HepG2 (cell line): ENCODE data around the gene RBX1. TPM values are rescaled to one million over a fixed set of nuclear protein-coding genes. Genes with fewer than 3 reads are reported as not detected.

ENCODE experiments used
- ATRX ChIP-seq: sonication (generic); formaldehyde crosslinking; IDR thresholded peaks from 2 replicates; pipeline ENCODE4 v1.4.0; 2020; ENCODE audit warnings: missing genetic modification reagents, borderline replicate concordance
- ELF1 ChIP-seq: sonication (generic); formaldehyde crosslinking; IDR thresholded peaks from 2 replicates; pipeline ENCODE4 v1.4.0; 2020; ENCODE audit warnings: missing genetic modification reagents
- HHEX ChIP-seq: IDR thresholded peaks from 2 replicates; pipeline ENCODE4 v1.6.1; 2016; ENCODE audit warnings: control low read depth
- JUND ChIP-seq: sonication (generic); formaldehyde crosslinking; IDR thresholded peaks from 2 replicates; pipeline ENCODE4 v1.8.0; 2022; ENCODE audit warnings: mild to moderate bottlenecking, missing genetic modification reagents
- MTF1 ChIP-seq: sonication (generic); formaldehyde crosslinking; IDR thresholded peaks from 2 replicates; pipeline ENCODE4 v1.5.0; 2020; ENCODE audit warnings: missing genetic modification reagents
- MXD1 ChIP-seq: sonication (generic); formaldehyde crosslinking; IDR thresholded peaks from 2 replicates; pipeline ENCODE4 v1.4.0; 2020; ENCODE audit warnings: mild to moderate bottlenecking, missing genetic modification reagents
- NONO ChIP-seq, 2 experiments: fragments of 450-650 bp in 1 of 2; sonication (generic) in 1 of 2; formaldehyde crosslinking in 1 of 2; IDR thresholded peaks in 1 of 2; conservative IDR thresholded peaks in 1 of 2; 2 replicates each; pipeline versions ENCODE4 v1.6.1 to v1.8.0; 2017 to 2022; ENCODE audit warnings: mild to moderate bottlenecking in 1 of 2, missing genetic modification reagents in 1 of 2, moderate library complexity in 1 of 2
- NR0B2 ChIP-seq: sonication (generic); formaldehyde crosslinking; IDR thresholded peaks from 2 replicates; pipeline ENCODE4 v1.4.0; 2020; ENCODE audit warnings: mild to moderate bottlenecking, missing genetic modification reagents
- PAXIP1 ChIP-seq: sonication (generic); formaldehyde crosslinking; conservative IDR thresholded peaks from 2 replicates; pipeline ENCODE4 v1.4.0; 2020; ENCODE audit warnings: mild to moderate bottlenecking, missing genetic modification reagents, moderate library complexity
- ZBED4 ChIP-seq: sonication (generic); formaldehyde crosslinking; IDR thresholded peaks from 2 replicates; pipeline ENCODE4 v1.4.0; 2020; ENCODE audit warnings: missing genetic modification reagents, borderline replicate concordance
- ZBTB21 ChIP-seq: sonication (generic); formaldehyde crosslinking; IDR thresholded peaks from 2 replicates; pipeline ENCODE4 v1.4.0; 2020; ENCODE audit warnings: missing genetic modification reagents
- ZNF24 ChIP-seq: fragments of 450-650 bp; IDR thresholded peaks from 2 replicates; pipeline ENCODE4 v1.6.1; 2017; ENCODE audit warnings: antibody characterized with exemption, mild to moderate bottlenecking
- ZSCAN31 ChIP-seq: sonication (generic); formaldehyde crosslinking; IDR thresholded peaks from 2 replicates; pipeline ENCODE4 v1.5.0; 2020; ENCODE audit warnings: low read depth, mild to moderate bottlenecking, missing genetic modification reagents
- polyA plus RNA-seq, 8 experiments: library from polyadenylated mRNA; depleted of rRNA in 3 of 8; stranded (reverse) in 7 of 8; unstranded in 1 of 8; fragments of >200 nt; fragmentation: Illumina TruSeq in 4 of 8; extraction: Trizol in 4 of 8; gene quantifications; 2 replicates each; pipeline versions ENCODE4 v1.2.1 to v1.2.3, GENCODE V29; 2011 to 2016; ENCODE audit warnings: low read depth in 4 of 8, missing spikeins in 1 of 8, mixed read lengths in 1 of 8; ENCODE audit not compliant: insufficient read depth in 1 of 8
- total RNA-seq, 5 experiments: library from RNA; depleted of rRNA; stranded (reverse); fragments of >200 nt; fragmentation: Illumina TruSeq; extraction: Trizol; gene quantifications; 2 replicates each; pipeline ENCODE4 v1.2.3, GENCODE V29; 2016; ENCODE audit warnings: low read depth in 1 of 5
- TF ChIP-seq, protein P1 (sequence below): IDR thresholded peaks from 2 replicates; pipeline ENCODE4 v1.6.1; 2016
- TF ChIP-seq, protein P2 (sequence below): IDR thresholded peaks from 2 replicates; pipeline ENCODE4 v1.6.1; 2016; ENCODE audit warnings: missing compliant biosample characterization, missing genetic modification reagents, borderline replicate concordance

Gene RBX1
- total and polyA plus RNA-seq, 2 of the 13 experiments (the other 11 are each of a cell fraction or from before 2014, with no cell fraction given): 84.9 to 90.2 TPM

DNA sequence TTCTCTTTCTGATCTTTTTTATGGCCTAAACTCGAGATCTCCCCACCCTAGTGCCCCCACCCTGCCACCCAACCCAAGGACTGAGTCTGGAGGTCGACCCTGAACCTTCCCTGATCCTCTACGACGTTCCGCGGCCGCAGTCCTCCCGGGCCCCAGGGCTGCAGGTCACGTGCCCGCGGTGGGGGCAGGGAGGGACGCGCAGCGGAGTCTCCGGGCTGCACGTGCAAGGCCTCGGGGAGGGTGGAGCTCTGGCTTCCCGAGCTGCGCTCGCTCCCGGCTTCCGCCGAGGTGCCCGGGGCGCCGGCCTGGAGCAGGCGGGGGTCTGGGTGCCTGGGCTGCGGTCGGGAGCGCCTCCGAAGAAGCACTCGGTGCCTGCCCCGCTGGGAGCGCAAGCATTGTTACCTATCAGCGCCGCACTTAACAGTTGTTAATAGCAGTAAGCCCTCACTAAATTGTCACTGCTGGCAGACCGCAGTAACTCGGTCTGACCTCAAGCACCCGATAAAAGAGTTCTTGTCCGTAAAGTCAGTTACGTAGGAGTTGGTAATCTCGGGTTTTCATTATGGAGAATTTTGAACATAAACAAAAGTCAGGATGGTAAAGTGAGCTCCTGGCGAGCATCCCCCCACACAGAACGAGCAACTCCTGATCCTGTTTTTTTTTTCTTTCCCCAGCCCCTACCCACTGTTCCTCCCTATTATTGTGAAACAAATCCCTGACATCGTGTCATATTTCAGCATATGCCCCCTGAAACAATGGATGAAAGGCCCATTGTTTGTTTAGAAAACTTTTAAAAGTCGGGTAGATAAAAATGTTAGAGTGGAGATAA lies 71.5 kb downstream of the RBX1 start (continued):
- TF ChIP-seq ZBED4 (CRISPR knock-in tag) (no peak), ZBTB21 (no peak), ZSCAN31 (peak; percentile 78), ZNF24 (no peak), MXD1 (peak; percentile 94), ELF1 (CRISPR knock-in tag) (0 out of 2 replicates have a peak, but pooled peaks have one; percentile 13), PAXIP1 (CRISPR knock-in tag) (peak; percentile 49; the same call in 1 of the 2 replicates), NONO (IDR thresholded peaks at IDR 0.05) (no peak), NONO (CRISPR knock-in tag; conservative IDR thresholded peaks at IDR 0.05) (peak; percentile 84), ATRX (CRISPR knock-in tag) (no peak), MTF1 (CRISPR knock-in tag) (no peak), JUND (CRISPR knock-in tag) (peak; percentile 58; the same call in 1 of the 2 replicates), NR0B2 (peak; percentile 95), HHEX (no peak)
- TF ChIP-seq, protein P1, sequence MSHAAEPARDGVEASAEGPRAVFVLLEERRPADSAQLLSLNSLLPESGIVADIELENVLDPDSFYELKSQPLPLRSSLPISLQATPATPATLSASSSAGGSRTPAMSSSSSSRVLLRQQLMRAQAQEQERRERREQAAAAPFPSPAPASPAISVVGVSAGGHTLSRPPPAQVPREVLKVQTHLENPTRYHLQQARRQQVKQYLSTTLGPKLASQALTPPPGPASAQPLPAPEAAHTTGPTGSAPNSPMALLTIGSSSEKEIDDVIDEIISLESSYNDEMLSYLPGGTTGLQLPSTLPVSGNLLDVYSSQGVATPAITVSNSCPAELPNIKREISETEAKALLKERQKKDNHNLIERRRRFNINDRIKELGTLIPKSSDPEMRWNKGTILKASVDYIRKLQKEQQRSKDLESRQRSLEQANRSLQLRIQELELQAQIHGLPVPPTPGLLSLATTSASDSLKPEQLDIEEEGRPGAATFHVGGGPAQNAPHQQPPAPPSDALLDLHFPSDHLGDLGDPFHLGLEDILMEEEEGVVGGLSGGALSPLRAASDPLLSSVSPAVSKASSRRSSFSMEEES (CRISPR knock-in tag): peak; percentile 96
- TF ChIP-seq, protein P2, sequence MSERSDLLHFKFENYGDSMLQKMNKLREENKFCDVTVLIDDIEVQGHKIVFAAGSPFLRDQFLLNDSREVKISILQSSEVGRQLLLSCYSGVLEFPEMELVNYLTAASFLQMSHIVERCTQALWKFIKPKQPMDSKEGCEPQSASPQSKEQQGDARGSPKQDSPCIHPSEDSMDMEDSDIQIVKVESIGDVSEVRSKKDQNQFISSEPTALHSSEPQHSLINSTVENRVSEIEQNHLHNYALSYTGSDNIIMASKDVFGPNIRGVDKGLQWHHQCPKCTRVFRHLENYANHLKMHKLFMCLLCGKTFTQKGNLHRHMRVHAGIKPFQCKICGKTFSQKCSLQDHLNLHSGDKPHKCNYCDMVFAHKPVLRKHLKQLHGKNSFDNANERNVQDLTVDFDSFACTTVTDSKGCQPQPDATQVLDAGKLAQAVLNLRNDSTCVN (CRISPR knock-in tag): peak; percentile 67; the same call in 1 of the 2 replicates
